Neural cell (in vitro differentiated cells): ENCODE data around the gene GNL1. TPM values are rescaled to one million over a fixed set of nuclear protein-coding genes. Genes with fewer than 3 reads are reported as not detected.
"Not testable (repeated sequence)": the region's sequence is repeated elsewhere in the genome, so short reads cannot be mapped to it uniquely, and the experiment has no call there.

Experiments
- H2AFZ ChIP-seq: fragments of 200-600, 300-800 bp; sonication (generic), shearing (Covaris generic); 2 replicates; pipeline ENCODE4 v1.6.0; 2014; ENCODE audit warnings: low read depth, mild to moderate bottlenecking, antibody characterized with exemption, low read length, moderate library complexity
- H3F3A ChIP-seq: fragments of 200-600 bp; shearing (Covaris generic); 2 replicates; pipeline ENCODE4 v1.6.1; 2016; ENCODE audit warnings: mild to moderate bottlenecking, moderate library complexity, mixed read lengths, antibody characterized with exemption, low read length; ENCODE audit not compliant: insufficient read depth, poor library complexity, severe bottlenecking
- H3K27ac ChIP-seq: fragments of 200-600, 300-800 bp; sonication (generic), shearing (Covaris generic); 2 replicates; pipeline ENCODE4 v1.5.1; 2014; ENCODE audit warnings: mild to moderate bottlenecking, low read length, moderate library complexity
- H3K27me3 ChIP-seq: fragments of 300-800, 200-600 bp; sonication (generic), shearing (Covaris generic); 2 replicates; pipeline ENCODE4 v1.6.0; 2014; ENCODE audit warnings: mild to moderate bottlenecking, low read depth, low read length, moderate library complexity; ENCODE audit not compliant: insufficient read depth
- H3K36me3 ChIP-seq: fragments of 300-800, 200-600 bp; sonication (generic), shearing (Covaris generic); 2 replicates; pipeline ENCODE4 v1.5.1; 2014; ENCODE audit warnings: mild to moderate bottlenecking, antibody characterized with exemption, low read length, moderate library complexity; ENCODE audit not compliant: insufficient read depth
- H3K4me2 ChIP-seq: fragments of 300-800, 200-600 bp; sonication (generic), shearing (Covaris generic); 2 replicates; pipeline ENCODE4 v1.6.0; 2014; ENCODE audit warnings: mild to moderate bottlenecking, low read length
- H3K4me3 ChIP-seq: fragments of 300-800, 200-600 bp; sonication (generic), shearing (Covaris generic); 2 replicates; pipeline ENCODE4 v1.5.1; 2014; ENCODE audit warnings: mild to moderate bottlenecking, low read length, moderate library complexity
- H3K79me2 ChIP-seq: fragments of 200-600 bp; shearing (Covaris generic); replicated peaks from 2 replicates; pipeline ENCODE4 v1.6.0; 2014; ENCODE audit warnings: mild to moderate bottlenecking, low read length, moderate library complexity; ENCODE audit not compliant: insufficient read depth
- H3K9ac ChIP-seq: fragments of 300-800, 200-600 bp; sonication (generic), shearing (Covaris generic); 2 replicates; pipeline ENCODE4 v1.6.1; 2016; ENCODE audit warnings: mild to moderate bottlenecking, low read length, mixed read lengths
- H3K9me2 ChIP-seq: fragments of 200-600 bp; shearing (Covaris generic); 2 replicates; pipeline ENCODE4 v1.6.1; 2016; ENCODE audit warnings: mild to moderate bottlenecking, low read length, mixed read lengths; ENCODE audit not compliant: insufficient read depth
- H3K9me3 ChIP-seq: fragments of 200-600, 300-800 bp; sonication (generic), shearing (Covaris generic); 2 replicates; pipeline ENCODE4 v1.6.1; 2016; ENCODE audit warnings: mild to moderate bottlenecking, mixed run types, low read length, moderate library complexity, mixed read lengths
- H4K20me1 ChIP-seq: fragments of 200-600 bp; shearing (Covaris generic); 2 replicates; pipeline ENCODE4 v1.6.1; 2016; ENCODE audit warnings: mild to moderate bottlenecking, mixed run types; ENCODE audit not compliant: insufficient read depth
- EP300 ChIP-seq: fragments of 450-650 bp; conservative IDR thresholded peaks from 2 replicates; pipeline ENCODE4 v1.6.1; 2014; ENCODE audit warnings: antibody characterized with exemption, mild to moderate bottlenecking, moderate library complexity; ENCODE audit not compliant: poor library complexity, severe bottlenecking
- EZH2 ChIP-seq: fragments of 200-600, 300-800 bp; shearing (Covaris generic), sonication (generic); IDR thresholded peaks from 2 replicates; pipeline ENCODE4 v1.6.1; 2014; ENCODE audit warnings: antibody characterized with exemption, low read length, borderline replicate concordance, mild to moderate bottlenecking; ENCODE audit not compliant: insufficient read depth, poor library complexity, severe bottlenecking
- MXI1 ChIP-seq: fragments of 450-650 bp; conservative IDR thresholded peaks from 2 replicates; pipeline ENCODE4 v1.6.1; 2014; ENCODE audit warnings: antibody characterized with exemption, mild to moderate bottlenecking; ENCODE audit not compliant: poor library complexity, severe bottlenecking
- POLR2AphosphoS5 ChIP-seq: IDR thresholded peaks from 2 replicates; pipeline ENCODE4 v1.6.1; 2012
- RAD21 ChIP-seq: fragments of 450-650 bp; conservative IDR thresholded peaks from 2 replicates; pipeline ENCODE4 v1.6.1; 2014; ENCODE audit warnings: antibody characterized with exemption, mild to moderate bottlenecking, moderate library complexity
- SMC3 ChIP-seq: fragments of 450-650 bp; conservative IDR thresholded peaks from 2 replicates; pipeline ENCODE4 v1.6.1; 2014; ENCODE audit warnings: antibody characterized with exemption, mild to moderate bottlenecking, moderate library complexity; ENCODE audit not compliant: poor library complexity
- TAF1 ChIP-seq: IDR thresholded peaks from 2 replicates; pipeline ENCODE4 v1.6.1; 2012; ENCODE audit warnings: low read depth
- polyA plus RNA-seq: library from polyadenylated mRNA; depleted of rRNA; stranded (reverse); fragments of >200 nt; gene quantifications from 2 replicates; pipeline ENCODE4 v1.2.3, GENCODE V29; 2014
- TF ChIP-seq, protein P1 (sequence below): IDR thresholded peaks from 2 replicates; pipeline ENCODE4 v1.6.1; 2012; ENCODE audit warnings: borderline replicate concordance
- TF ChIP-seq, protein P2 (sequence below): fragments of 450-650 bp; IDR thresholded peaks from 2 replicates; pipeline ENCODE4 v1.5.1; 2014; ENCODE audit warnings: antibody characterized with exemption, mild to moderate bottlenecking, moderate library complexity; ENCODE audit not compliant: poor library complexity, severe bottlenecking

The GNL1 gene
- polyA plus RNA-seq, 1 donor from 2014 or later = 38.9 TPM

DNA sequence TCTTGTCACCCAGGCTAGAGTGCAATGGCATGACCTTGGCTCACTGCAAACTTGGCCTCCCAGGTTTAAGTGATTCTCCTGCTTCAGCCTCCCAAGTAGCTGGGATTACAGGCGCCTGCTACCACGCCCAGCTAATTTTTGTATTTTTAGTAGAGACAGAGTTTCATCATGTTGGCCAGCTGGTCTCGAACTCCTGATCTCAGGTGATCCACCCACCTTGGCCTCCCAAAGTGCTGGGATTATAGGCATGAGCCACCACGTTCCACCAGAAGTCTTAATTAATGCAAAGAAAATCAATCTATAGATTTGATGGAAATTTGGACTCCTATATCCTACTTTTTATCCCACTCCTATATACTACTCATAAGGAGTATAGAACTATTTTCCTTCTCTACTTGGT lies 61.2 kb downstream of the GNL1 start:
- H2AFZ ChIP-seq = not testable (repeated sequence)

DNA sequence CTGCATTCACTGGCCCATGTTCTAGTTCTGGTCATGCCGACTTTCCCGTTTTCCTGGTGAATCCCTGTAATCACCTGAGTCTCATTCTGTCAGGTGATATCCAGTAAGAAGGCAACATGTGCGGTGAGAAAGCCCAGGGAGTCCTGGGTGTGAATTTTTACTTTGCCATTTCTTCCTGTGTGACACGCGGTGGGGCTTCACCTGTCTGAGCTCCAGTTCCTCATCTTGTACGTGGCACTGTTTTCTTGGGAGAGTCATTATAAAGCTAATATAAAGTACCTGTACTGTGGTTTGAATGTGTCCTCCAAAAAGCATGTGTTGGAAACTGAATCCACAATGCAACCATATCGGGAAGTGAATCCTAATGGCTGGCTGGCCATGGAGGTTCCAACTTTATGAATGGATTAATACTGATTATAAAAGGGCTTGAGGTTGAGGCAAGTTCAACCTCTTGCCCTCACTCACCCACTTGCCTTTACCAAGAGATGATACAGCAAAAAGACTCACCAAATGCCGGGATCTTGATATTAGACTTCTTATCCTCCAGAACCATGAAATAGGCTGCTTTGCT lies 61.9 kb downstream of the GNL1 start:
- Histone ChIP-seq H3K9me3 (no peaks in the 10 kb centered on the region), H2AFZ (no peak overlapping the region), H3K4me3 (no peak overlapping the region), H3K36me3 (no peaks in the 10 kb centered on the region), H3K9ac (no peak overlapping the region), H3K4me2 (no peak overlapping the region), H3F3A (no peaks in the 10 kb centered on the region), H3K27ac (no peak overlapping the region), H3K27me3 (peaks cover 9% of the 10 kb centered on the region), H3K9me2 (no peaks in the 10 kb centered on the region), H3K79me2 (no peaks in the 10 kb centered on the region), H4K20me1 (no peaks in the 10 kb centered on the region)
- TF ChIP-seq EP300 = no peak

More for the DNA sequence above, 61.2 kb downstream of the GNL1 start:
- not testable (repeated sequence) for H3K36me3 ChIP-seq, H3K4me3 ChIP-seq, H3K27ac ChIP-seq, H3K4me2 ChIP-seq, H3F3A ChIP-seq, H3K79me2 ChIP-seq, H4K20me1 ChIP-seq, H3K9me3 ChIP-seq, H3K27me3 ChIP-seq, H3K9ac ChIP-seq, H3K9me2 ChIP-seq

DNA sequence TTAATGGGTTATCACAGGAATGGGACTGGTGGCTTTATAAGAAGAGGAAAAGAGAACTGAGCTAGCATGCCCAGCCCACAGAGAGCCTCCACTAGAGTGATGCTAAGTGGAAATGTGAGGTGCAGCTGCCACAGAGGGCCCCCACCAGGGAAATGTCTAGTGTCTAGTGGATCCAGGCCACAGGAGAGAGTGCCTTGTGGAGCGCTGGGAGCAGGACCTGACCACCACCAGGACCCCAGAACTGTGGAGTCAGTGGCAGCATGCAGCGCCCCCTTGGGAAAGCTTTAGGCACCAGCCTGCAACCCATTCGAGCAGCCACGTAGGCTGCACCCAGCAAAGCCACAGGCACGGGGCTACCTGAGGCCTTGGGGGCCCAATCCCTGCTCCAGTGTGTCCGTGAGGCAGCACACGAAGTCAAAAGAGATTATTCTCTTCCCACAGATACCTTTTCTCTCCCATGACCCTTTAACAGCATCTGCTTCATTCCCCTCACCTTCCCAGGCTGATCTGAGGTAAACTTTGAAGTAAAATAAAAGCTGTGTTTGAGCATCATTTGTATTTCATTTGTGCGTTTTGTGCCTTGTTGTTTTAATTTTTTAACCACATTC lies 62.5 kb downstream of the GNL1 start:
- TF ChIP-seq, protein P1, sequence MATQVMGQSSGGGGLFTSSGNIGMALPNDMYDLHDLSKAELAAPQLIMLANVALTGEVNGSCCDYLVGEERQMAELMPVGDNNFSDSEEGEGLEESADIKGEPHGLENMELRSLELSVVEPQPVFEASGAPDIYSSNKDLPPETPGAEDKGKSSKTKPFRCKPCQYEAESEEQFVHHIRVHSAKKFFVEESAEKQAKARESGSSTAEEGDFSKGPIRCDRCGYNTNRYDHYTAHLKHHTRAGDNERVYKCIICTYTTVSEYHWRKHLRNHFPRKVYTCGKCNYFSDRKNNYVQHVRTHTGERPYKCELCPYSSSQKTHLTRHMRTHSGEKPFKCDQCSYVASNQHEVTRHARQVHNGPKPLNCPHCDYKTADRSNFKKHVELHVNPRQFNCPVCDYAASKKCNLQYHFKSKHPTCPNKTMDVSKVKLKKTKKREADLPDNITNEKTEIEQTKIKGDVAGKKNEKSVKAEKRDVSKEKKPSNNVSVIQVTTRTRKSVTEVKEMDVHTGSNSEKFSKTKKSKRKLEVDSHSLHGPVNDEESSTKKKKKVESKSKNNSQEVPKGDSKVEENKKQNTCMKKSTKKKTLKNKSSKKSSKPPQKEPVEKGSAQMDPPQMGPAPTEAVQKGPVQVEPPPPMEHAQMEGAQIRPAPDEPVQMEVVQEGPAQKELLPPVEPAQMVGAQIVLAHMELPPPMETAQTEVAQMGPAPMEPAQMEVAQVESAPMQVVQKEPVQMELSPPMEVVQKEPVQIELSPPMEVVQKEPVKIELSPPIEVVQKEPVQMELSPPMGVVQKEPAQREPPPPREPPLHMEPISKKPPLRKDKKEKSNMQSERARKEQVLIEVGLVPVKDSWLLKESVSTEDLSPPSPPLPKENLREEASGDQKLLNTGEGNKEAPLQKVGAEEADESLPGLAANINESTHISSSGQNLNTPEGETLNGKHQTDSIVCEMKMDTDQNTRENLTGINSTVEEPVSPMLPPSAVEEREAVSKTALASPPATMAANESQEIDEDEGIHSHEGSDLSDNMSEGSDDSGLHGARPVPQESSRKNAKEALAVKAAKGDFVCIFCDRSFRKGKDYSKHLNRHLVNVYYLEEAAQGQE = no peak
- TF ChIP-seq EP300 (no peak), EZH2 (no peak), POLR2AphosphoS5 (no peak), SMC3 (no peak), MXI1 (no peak), TAF1 (no peak), RAD21 (no peak)
- TF ChIP-seq, protein P2, sequence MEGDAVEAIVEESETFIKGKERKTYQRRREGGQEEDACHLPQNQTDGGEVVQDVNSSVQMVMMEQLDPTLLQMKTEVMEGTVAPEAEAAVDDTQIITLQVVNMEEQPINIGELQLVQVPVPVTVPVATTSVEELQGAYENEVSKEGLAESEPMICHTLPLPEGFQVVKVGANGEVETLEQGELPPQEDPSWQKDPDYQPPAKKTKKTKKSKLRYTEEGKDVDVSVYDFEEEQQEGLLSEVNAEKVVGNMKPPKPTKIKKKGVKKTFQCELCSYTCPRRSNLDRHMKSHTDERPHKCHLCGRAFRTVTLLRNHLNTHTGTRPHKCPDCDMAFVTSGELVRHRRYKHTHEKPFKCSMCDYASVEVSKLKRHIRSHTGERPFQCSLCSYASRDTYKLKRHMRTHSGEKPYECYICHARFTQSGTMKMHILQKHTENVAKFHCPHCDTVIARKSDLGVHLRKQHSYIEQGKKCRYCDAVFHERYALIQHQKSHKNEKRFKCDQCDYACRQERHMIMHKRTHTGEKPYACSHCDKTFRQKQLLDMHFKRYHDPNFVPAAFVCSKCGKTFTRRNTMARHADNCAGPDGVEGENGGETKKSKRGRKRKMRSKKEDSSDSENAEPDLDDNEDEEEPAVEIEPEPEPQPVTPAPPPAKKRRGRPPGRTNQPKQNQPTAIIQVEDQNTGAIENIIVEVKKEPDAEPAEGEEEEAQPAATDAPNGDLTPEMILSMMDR = no peak
- Histone ChIP-seq H3K36me3 (no peaks in the 10 kb centered on the region), H3K4me3 (no peak overlapping the region), H3F3A (no peaks in the 10 kb centered on the region), H3K79me2 (no peaks in the 10 kb centered on the region), H3K9me3 (no peaks in the 10 kb centered on the region), H3K4me2 (no peak overlapping the region), H3K9ac (no peak overlapping the region), H4K20me1 (no peaks in the 10 kb centered on the region), H3K27ac (no peak overlapping the region), H3K27me3 (peaks cover 9% of the 10 kb centered on the region), H3K9me2 (no peaks in the 10 kb centered on the region), H2AFZ (no peak overlapping the region)
